Ishikawa (cell line): ENCODE measurements around the gene ABCA1.

Experiments used
- CEBPB ChIP-seq: IDR thresholded peaks from 2 replicates; pipeline ENCODE4 v1.6.1; 2012
- CREB1 ChIP-seq: IDR thresholded peaks from 2 replicates; pipeline ENCODE4 v1.6.1; 2012; ENCODE audit warnings: low read depth
- EGR1 ChIP-seq: IDR thresholded peaks from 2 replicates; pipeline ENCODE4 v1.6.1; 2012
- EP300 ChIP-seq: IDR thresholded peaks from 2 replicates; pipeline ENCODE4 v1.6.1; 2012; ENCODE audit warnings: borderline replicate concordance
- FOXM1 ChIP-seq: IDR thresholded peaks from 2 replicates; pipeline ENCODE4 v1.6.1; 2012; ENCODE audit warnings: low read depth, borderline replicate concordance
- NFIC ChIP-seq: IDR thresholded peaks from 2 replicates; pipeline ENCODE4 v1.6.1; 2012
- RAD21 ChIP-seq: IDR thresholded peaks from 2 replicates; pipeline ENCODE4 v1.6.1; 2012; ENCODE audit warnings: low read depth
- TAF1 ChIP-seq: IDR thresholded peaks from 2 replicates; pipeline ENCODE4 v1.6.1; 2012; ENCODE audit warnings: low read depth, mild to moderate bottlenecking
- TCF12 ChIP-seq: IDR thresholded peaks from 2 replicates; pipeline ENCODE4 v1.6.1; 2012; ENCODE audit warnings: low read depth
- TEAD4 ChIP-seq: IDR thresholded peaks from 2 replicates; pipeline ENCODE4 v1.6.1; 2012
- YY1 ChIP-seq: IDR thresholded peaks from 2 replicates; pipeline ENCODE4 v1.6.1; 2012; ENCODE audit warnings: low read depth
- ZBTB7A ChIP-seq: IDR thresholded peaks from 2 replicates; pipeline ENCODE4 v1.6.1; 2012; ENCODE audit warnings: low read depth
- TF ChIP-seq, protein P1 (sequence below): IDR thresholded peaks from 2 replicates; pipeline ENCODE4 v1.6.1; 2012; ENCODE audit warnings: low read depth, mild to moderate bottlenecking
- TF ChIP-seq, protein P2 (sequence below): IDR thresholded peaks from 2 replicates; pipeline ENCODE4 v1.6.1; 2012
- TF ChIP-seq, protein P3 (sequence below): IDR thresholded peaks from 2 replicates; pipeline ENCODE4 v1.6.1; 2012

Gene ABCA1

GRCh38 chr9:104836767-104837166 is 91.2 kb downstream of the ABCA1 start:
- TF ChIP-seq CEBPB (no peak), RAD21 (no peak), TAF1 (no peak), TEAD4 (no peak), ZBTB7A (no peak)
- TF ChIP-seq, protein P1, sequence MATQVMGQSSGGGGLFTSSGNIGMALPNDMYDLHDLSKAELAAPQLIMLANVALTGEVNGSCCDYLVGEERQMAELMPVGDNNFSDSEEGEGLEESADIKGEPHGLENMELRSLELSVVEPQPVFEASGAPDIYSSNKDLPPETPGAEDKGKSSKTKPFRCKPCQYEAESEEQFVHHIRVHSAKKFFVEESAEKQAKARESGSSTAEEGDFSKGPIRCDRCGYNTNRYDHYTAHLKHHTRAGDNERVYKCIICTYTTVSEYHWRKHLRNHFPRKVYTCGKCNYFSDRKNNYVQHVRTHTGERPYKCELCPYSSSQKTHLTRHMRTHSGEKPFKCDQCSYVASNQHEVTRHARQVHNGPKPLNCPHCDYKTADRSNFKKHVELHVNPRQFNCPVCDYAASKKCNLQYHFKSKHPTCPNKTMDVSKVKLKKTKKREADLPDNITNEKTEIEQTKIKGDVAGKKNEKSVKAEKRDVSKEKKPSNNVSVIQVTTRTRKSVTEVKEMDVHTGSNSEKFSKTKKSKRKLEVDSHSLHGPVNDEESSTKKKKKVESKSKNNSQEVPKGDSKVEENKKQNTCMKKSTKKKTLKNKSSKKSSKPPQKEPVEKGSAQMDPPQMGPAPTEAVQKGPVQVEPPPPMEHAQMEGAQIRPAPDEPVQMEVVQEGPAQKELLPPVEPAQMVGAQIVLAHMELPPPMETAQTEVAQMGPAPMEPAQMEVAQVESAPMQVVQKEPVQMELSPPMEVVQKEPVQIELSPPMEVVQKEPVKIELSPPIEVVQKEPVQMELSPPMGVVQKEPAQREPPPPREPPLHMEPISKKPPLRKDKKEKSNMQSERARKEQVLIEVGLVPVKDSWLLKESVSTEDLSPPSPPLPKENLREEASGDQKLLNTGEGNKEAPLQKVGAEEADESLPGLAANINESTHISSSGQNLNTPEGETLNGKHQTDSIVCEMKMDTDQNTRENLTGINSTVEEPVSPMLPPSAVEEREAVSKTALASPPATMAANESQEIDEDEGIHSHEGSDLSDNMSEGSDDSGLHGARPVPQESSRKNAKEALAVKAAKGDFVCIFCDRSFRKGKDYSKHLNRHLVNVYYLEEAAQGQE = no peak
- TF ChIP-seq, protein P2, sequence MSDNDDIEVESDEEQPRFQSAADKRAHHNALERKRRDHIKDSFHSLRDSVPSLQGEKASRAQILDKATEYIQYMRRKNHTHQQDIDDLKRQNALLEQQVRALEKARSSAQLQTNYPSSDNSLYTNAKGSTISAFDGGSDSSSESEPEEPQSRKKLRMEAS = no peak

DNA sequence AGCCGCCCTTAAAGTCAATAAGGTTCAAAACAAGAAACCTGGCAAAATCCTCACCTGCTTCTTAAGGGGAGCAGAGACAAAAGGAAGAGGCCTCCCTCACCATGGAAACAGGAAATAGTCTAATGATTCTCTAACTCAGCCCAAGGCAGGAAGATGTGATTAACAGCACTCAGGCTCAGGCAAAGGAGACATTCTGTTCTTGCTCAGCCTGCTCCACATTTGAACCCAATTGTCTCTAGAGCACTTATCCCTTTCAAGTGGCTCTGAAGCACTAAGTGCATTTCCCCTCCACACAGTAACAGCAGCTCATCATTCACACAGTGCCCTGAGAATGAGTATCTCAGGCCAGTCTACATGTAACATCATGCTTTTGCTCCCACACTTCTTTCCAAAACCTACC is 91.7 kb downstream of the ABCA1 start:
- TF ChIP-seq, protein P2 = no peak
- TF ChIP-seq, protein P3, sequence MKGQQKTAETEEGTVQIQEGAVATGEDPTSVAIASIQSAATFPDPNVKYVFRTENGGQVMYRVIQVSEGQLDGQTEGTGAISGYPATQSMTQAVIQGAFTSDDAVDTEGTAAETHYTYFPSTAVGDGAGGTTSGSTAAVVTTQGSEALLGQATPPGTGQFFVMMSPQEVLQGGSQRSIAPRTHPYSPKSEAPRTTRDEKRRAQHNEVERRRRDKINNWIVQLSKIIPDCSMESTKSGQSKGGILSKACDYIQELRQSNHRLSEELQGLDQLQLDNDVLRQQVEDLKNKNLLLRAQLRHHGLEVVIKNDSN = no peak
- TF ChIP-seq CREB1 = no peak
- TF ChIP-seq, protein P1 = no peak
- no peak for TF ChIP-seq TEAD4

- no peak for TF ChIP-seq TCF12
- no peak for TF ChIP-seq CREB1
- TF ChIP-seq YY1 = no peak
- TF ChIP-seq FOXM1 = no peak
- TF ChIP-seq TEAD4 = no peak
- TF ChIP-seq, protein P2 = no peak
- TF ChIP-seq, protein P1 = no peak
- TF ChIP-seq EGR1 = no peak
- no peak for TF ChIP-seq TAF1
- no peak for TF ChIP-seq ZBTB7A
- TF ChIP-seq, protein P3 = no peak
- TF ChIP-seq CEBPB = no peak
- no peak for TF ChIP-seq EP300
- no peak for TF ChIP-seq RAD21
- no peak for TF ChIP-seq NFIC
These were observed 92.8 kb downstream of the ABCA1 start for GRCh38 chr9:104835161-104835560.

DNA sequence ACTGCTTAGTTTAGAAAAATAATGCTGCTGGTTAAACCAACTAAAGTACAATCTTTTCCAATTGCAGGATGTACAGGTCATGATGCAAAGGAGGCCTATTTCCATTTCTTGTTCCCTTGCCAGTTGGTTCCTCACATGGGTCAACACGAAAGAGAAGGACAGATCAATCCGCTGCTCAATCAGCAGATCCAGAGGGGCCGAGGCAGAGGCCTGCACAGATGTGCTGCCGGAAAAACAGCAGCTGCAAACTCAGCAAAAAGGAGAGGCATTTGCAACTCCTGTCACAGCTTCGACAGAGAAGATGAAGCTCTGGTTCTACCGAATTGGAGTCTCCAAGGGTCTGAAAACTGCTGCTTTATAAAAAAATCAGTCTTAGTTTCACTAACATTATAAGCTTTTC is 94.3 kb downstream of the ABCA1 start:
- TF ChIP-seq, protein P3 = no peak
- TF ChIP-seq YY1 (no peak), TEAD4 (no peak), TCF12 (no peak), ZBTB7A (no peak), EP300 (no peak), CREB1 (no peak), CEBPB (no peak), RAD21 (no peak), FOXM1 (no peak), EGR1 (no peak), NFIC (no peak), TAF1 (no peak)
- TF ChIP-seq, protein P2 = no peak
- TF ChIP-seq, protein P1 = no peak
